C4-2B (cell line): Measurements from ENCODE around the gene CALHM3.

Experiments
- H3K27ac ChIP-seq: fragments of 450-650 bp; 2 replicates; pipeline ENCODE4 v1.5.1; 2017
- ZFX ChIP-seq: fragments of 450-650 bp; IDR thresholded peaks from 2 replicates; pipeline ENCODE4 v1.6.1; 2017
- TF ChIP-seq, protein P1 (sequence below): fragments of 450-650 bp; conservative IDR thresholded peaks from 2 replicates; pipeline ENCODE4 v1.5.1; 2017; ENCODE audit warnings: mild to moderate bottlenecking

CALHM3 gene

DNA sequence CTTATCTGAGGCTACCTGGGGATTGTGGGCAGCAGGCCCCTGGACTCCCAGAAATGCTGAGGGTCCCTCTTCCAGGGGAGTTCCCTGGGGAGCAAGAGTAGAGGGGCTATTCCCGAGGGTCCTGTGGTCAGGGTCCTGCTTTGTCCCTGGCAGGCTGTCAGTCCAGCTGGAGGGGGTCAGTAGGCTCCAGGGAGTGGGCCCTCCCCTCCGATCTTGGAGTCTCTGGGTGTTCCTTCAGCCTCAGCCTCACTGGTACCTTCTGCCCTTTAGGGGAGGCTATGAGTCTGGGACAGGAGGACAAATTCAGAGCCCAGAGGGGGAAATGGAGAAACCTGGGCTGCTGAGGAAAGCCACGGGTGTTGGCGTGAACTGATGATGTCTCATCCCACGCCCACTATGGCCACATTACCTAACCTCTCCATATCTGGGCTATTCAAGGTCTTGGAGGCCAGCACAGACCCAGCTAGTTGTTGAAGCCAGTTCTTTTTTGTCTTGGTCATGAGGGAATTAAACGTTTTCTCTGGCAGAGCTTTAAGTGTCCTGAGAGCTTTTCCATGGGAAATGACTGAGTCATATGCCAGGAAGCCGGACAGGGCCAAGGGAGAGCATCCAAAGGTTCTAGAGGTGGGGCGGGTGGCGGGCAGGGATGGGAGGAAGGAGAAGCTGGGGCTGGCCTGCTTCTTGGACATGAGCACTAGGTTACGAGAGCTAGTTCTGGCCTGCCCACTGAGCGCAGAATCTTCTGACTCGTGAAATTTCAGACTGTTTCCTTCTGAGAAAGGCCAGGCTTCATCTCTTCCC lies 33.1 kb downstream of the CALHM3 start:
- no peak overlapping the region for H3K27ac ChIP-seq
- no peak for TF ChIP-seq ZFX
- TF ChIP-seq, protein P1, sequence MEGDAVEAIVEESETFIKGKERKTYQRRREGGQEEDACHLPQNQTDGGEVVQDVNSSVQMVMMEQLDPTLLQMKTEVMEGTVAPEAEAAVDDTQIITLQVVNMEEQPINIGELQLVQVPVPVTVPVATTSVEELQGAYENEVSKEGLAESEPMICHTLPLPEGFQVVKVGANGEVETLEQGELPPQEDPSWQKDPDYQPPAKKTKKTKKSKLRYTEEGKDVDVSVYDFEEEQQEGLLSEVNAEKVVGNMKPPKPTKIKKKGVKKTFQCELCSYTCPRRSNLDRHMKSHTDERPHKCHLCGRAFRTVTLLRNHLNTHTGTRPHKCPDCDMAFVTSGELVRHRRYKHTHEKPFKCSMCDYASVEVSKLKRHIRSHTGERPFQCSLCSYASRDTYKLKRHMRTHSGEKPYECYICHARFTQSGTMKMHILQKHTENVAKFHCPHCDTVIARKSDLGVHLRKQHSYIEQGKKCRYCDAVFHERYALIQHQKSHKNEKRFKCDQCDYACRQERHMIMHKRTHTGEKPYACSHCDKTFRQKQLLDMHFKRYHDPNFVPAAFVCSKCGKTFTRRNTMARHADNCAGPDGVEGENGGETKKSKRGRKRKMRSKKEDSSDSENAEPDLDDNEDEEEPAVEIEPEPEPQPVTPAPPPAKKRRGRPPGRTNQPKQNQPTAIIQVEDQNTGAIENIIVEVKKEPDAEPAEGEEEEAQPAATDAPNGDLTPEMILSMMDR: no peak

DNA sequence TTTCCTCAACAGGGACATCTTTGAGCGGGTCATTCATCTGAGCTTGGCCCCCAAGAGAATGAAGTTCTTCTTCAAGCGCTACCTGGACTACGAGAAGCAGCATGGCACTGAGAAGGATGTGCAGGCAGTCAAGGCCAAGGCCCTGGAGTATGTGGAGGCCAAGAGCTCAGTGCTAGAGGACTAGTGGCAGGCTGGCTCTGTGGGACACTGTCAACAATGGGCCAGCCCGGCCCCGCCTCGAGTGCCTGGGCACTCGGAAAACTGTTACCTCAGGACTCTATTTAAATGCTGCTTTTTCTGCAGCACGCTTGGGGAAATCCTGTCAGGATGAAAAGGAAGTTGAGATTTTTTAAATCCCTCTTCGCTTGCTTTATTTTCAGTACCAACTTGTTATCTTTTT lies 33.7 kb downstream of the CALHM3 start:
- no peak overlapping the region for H3K27ac ChIP-seq
- no peak for TF ChIP-seq ZFX
- TF ChIP-seq, protein P1: no peak

DNA sequence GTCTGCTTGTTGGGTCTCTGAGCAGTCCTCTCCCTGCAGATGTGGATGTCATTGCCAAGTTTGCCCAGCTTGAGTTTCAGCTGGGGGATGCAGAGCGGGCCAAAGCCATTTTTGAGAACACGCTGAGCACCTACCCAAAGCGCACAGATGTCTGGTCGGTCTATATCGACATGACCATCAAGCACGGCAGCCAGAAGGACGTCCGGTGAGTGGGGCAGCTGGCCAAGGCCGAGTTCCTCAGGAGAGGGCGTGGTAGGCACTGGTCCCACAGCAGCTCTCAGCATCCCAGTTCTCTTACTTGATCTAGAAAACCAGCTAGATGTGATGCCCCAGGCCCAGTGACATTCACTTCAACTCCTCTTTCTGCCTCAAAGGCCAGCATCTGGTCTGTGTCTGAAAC lies 34.6 kb downstream of the CALHM3 start:
- no peak for TF ChIP-seq ZFX
- TF ChIP-seq, protein P1: no peak
- H3K27ac ChIP-seq: no peak overlapping the region

DNA sequence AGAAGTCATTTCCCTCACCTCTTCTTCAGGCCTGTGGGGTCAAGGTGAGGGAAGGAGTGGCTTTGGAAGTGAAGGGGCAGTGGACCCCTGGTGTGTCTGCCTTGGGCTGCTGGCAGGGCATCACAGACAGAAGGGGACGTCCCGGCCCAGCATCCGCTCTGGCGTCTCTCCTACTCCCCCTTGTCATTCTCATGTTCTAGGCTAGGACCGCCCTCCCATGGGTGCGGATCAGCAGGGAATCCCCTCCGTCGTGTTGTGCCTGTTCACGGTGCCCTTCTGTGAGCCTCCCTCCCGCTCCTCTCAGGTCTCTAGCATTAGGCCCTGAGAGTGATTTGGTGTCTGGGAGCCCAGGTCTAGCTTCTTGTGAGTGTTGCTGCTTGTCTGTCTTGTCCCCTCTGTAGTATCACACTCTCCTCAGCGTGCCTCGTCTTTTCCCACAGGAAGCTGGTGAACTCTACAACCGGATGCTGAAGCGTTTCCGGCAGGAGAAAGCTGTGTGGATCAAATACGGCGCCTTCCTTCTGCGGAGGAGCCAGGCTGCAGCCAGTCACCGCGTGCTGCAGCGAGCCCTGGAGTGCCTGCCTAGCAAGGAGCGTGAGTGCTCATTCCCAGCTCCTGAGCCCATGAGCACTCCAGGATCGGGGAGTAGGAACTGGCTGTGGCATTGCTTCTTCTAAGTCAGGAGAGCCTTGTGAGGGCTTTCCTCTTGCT lies 35.4 kb downstream of the CALHM3 start:
- no peak overlapping the region for H3K27ac ChIP-seq
- no peak for TF ChIP-seq ZFX
- TF ChIP-seq, protein P1: no peak

DNA sequence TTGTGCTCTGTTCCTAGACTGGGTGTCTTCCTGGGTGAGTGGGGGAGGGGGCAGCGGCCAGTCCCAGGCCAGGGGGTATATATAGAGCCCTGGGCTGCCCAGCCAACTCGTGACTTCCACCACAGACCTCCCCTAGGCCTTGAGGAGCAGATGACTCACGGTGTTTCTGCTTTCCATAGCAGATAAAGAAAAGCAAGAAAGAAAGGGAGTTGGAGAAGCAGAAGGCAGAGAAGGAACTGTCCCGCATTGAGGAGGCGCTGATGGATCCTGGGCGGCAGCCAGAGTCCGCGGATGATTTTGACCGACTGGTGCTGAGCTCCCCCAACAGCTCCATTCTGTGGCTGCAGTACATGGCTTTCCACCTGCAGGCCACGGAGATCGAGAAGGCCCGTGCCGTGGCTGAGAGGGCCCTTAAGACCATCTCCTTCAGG lies 37.0 kb downstream of the CALHM3 start:
- TF ChIP-seq, protein P1: no peak
- H3K27ac ChIP-seq: no peak overlapping the region

DNA sequence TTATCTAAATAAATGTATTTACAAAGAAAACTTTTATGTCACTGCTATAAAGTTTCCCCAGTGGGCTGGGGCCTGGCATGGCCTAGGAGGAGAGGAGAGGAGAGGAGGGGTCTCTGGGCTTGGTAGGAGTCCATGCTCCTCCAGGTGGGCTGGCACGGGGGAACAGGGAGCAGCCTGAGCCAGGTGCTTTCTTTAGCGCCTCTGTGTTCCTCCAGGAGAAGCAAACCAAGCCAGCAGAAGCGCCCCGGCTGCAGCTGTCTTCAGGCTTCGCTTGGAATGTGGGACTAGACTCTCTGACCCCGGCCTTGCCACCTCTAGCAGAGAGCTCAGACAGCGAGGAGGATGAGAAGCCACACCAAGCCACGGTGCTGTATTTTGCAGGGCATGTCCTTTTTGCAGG lies 37.4 kb downstream of the CALHM3 start:
- TF ChIP-seq, protein P1: no peak
- no peak for TF ChIP-seq ZFX
- no peak overlapping the region for H3K27ac ChIP-seq

DNA sequence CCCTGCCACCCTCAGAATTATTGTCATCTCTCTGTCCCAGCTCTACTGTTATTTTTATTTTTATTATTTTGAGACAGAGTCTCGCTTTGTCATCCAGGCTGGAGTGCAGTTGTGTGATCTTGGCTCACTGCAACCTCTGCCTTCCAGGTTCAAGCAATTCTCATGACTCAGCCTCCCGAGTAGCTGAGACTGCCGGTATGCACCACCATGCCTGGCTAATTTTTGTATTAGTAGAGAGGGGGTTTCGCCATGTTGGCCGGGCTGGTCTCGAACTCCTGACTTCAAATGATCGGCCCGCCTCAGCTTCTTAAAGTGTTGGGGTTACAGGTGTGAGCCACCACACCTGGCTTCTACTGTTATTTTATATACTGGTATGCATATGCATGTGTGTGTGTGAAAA lies 37.8 kb downstream of the CALHM3 start:
- no peak overlapping the region for H3K27ac ChIP-seq
- TF ChIP-seq, protein P1: no peak
- no peak for TF ChIP-seq ZFX
